Measurements from ENCODE around the gene KRCC1. TPM values are rescaled to one million over a fixed set of nuclear protein-coding genes. Genes with fewer than 3 reads are reported as not detected.

Gene KRCC1
- total and polyA plus RNA-seq, 9 of the 15 experiments (the other 6 are each of a cell fraction or from before 2014, with no cell fraction given), result 1.9 to 6.0 (median 2.2) TPM

DNA sequence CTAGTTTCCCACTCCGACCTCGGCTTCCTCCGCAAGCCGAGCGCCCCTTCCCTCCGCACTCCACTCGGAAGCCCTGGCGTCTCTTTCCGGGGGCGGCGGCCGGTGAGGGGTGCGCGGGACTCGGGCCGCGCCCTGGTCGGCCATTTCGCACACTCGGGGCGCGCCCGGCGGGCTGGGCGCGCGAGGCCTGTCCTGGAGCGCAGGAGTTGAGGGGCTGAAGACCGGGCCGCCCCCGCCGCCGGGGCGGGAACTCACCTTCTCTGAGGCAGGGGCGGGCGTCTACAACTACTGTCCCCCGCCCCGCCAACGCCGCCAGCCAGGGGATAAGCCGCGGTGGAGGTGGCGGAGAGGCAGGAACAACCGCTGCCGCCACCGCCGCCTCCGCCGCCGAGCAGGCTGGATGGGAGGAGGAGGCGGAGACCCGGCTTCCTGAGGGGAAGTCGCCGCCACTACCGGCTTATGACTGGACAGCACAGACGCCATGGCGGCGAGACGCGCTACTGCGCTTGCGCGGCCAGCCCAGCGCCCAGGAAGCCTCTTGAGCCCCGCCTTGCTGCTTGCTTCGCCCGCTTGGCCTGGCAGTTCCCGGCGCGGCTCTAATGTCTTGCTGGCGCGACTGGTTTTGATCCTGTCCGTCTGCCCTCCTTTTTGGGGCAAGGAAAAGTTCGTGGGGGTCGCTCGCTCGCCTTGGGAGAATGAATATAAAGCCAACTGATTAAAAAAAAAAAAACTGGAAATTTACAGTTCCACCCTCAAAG is at the start of gene KRCC1 (continued):
- TF ChIP-seq, protein P1, sequence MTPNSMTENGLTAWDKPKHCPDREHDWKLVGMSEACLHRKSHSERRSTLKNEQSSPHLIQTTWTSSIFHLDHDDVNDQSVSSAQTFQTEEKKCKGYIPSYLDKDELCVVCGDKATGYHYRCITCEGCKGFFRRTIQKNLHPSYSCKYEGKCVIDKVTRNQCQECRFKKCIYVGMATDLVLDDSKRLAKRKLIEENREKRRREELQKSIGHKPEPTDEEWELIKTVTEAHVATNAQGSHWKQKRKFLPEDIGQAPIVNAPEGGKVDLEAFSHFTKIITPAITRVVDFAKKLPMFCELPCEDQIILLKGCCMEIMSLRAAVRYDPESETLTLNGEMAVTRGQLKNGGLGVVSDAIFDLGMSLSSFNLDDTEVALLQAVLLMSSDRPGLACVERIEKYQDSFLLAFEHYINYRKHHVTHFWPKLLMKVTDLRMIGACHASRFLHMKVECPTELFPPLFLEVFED (CRISPR knock-in tag; conservative IDR thresholded peaks at IDR 0.05), result no peak
- no peak for TF ChIP-seq FOXJ2 (tag; IDR thresholded peaks at IDR 0.05)
- TF ChIP-seq ZNF696 (CRISPR knock-in tag; conservative IDR thresholded peaks at IDR 0.05), result no peak
- no peak for TF ChIP-seq SLC30A9 (CRISPR knock-in tag; IDR thresholded peaks at IDR 0.05)
- TF ChIP-seq, protein P2, sequence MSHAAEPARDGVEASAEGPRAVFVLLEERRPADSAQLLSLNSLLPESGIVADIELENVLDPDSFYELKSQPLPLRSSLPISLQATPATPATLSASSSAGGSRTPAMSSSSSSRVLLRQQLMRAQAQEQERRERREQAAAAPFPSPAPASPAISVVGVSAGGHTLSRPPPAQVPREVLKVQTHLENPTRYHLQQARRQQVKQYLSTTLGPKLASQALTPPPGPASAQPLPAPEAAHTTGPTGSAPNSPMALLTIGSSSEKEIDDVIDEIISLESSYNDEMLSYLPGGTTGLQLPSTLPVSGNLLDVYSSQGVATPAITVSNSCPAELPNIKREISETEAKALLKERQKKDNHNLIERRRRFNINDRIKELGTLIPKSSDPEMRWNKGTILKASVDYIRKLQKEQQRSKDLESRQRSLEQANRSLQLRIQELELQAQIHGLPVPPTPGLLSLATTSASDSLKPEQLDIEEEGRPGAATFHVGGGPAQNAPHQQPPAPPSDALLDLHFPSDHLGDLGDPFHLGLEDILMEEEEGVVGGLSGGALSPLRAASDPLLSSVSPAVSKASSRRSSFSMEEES (CRISPR knock-in tag; IDR thresholded peaks at IDR 0.05), result no peak
- no peak for TF ChIP-seq XRCC3 (IDR thresholded peaks at IDR 0.05)
- TF ChIP-seq OTX1 (CRISPR knock-in tag; IDR thresholded peaks at IDR 0.05), result no peak
- no peak for TF ChIP-seq ZNF780A (CRISPR knock-in tag; IDR thresholded peaks at IDR 0.05)
- TF ChIP-seq, protein P3, sequence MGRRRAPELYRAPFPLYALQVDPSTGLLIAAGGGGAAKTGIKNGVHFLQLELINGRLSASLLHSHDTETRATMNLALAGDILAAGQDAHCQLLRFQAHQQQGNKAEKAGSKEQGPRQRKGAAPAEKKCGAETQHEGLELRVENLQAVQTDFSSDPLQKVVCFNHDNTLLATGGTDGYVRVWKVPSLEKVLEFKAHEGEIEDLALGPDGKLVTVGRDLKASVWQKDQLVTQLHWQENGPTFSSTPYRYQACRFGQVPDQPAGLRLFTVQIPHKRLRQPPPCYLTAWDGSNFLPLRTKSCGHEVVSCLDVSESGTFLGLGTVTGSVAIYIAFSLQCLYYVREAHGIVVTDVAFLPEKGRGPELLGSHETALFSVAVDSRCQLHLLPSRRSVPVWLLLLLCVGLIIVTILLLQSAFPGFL (CRISPR knock-in tag; IDR thresholded peaks at IDR 0.05), result no peak
- TF ChIP-seq, protein P4, sequence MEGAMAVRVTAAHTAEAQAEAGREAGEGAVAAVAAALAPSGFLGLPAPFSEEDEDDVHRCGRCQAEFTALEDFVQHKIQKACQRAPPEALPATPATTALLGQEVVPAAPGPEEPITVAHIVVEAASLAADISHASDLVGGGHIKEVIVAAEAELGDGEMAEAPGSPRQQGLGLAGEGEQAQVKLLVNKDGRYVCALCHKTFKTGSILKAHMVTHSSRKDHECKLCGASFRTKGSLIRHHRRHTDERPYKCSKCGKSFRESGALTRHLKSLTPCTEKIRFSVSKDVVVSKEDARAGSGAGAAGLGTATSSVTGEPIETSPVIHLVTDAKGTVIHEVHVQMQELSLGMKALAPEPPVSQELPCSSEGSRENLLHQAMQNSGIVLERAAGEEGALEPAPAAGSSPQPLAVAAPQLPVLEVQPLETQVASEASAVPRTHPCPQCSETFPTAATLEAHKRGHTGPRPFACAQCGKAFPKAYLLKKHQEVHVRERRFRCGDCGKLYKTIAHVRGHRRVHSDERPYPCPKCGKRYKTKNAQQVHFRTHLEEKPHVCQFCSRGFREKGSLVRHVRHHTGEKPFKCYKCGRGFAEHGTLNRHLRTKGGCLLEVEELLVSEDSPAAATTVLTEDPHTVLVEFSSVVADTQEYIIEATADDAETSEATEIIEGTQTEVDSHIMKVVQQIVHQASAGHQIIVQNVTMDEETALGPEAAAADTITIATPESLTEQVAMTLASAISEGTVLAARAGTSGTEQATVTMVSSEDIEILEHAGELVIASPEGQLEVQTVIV (CRISPR knock-in tag; IDR thresholded peaks at IDR 0.05; ENCODE audit: borderline replicate concordance), result no peak
- no peak for TF ChIP-seq THRAP3 (IDR thresholded peaks at IDR 0.05; ENCODE audit: borderline replicate concordance)
- no peak for TF ChIP-seq BDP1 (IDR thresholded peaks at IDR 0.05; ENCODE audit: insufficient read depth, insufficient read length)
- TF ChIP-seq BCLAF1 (IDR thresholded peaks at IDR 0.05; ENCODE audit: borderline replicate concordance in 1 of 2, control insufficient read depth in 1 of 2, low read depth in 2 of 2, low read length in 1 of 2), result no peak
- TF ChIP-seq SMAD4 (CRISPR knock-in tag; conservative IDR thresholded peaks at IDR 0.05), result peak; percentile 82
